ENCODE data around the gene AGBL1.

AGBL1 gene

GRCh38 chr15:86591994-86592735 lies 512.5 kb downstream of the AGBL1 start:
- no peak for TF ChIP-seq CTCF (conservative IDR thresholded peaks at IDR 0.05; ENCODE audit: control insufficient read depth, insufficient read depth, low read depth, low read length)
- no peak overlapping the region for H3K4me3 ChIP-seq (ENCODE audit: control insufficient read depth, low read depth, low read length)
- DNase-seq (ENCODE audit: low read depth), result no peak

- TF ChIP-seq CTCF (conservative IDR thresholded peaks at IDR 0.05; ENCODE audit: control insufficient read depth, insufficient read depth, low read depth, low read length), result no peak
- no peak overlapping the region for H3K4me3 ChIP-seq (ENCODE audit: control insufficient read depth, low read depth, low read length)
- peak; percentile 5 for DNase-seq (ENCODE audit: low read depth)
Observed at GRCh38 chr15:86595741-86596140, 516.1 kb downstream of the AGBL1 start.

GRCh38 chr15:86603466-86603865 lies 523.8 kb downstream of the AGBL1 start:
- no peak for DNase-seq (ENCODE audit: low read depth)
- no peak overlapping the region for H3K4me3 ChIP-seq (ENCODE audit: control insufficient read depth, low read depth, low read length)
- no peak for TF ChIP-seq CTCF (conservative IDR thresholded peaks at IDR 0.05; ENCODE audit: control insufficient read depth, insufficient read depth, low read depth, low read length)

GRCh38 chr15:86608461-86609205 lies 529.0 kb downstream of the AGBL1 start:
- no peak for DNase-seq (ENCODE audit: low read depth)
- TF ChIP-seq CTCF (conservative IDR thresholded peaks at IDR 0.05; ENCODE audit: control insufficient read depth, insufficient read depth, low read depth, low read length), result no peak
- no peak overlapping the region for H3K4me3 ChIP-seq (ENCODE audit: control insufficient read depth, low read depth, low read length)

GRCh38 chr15:86609275-86609674 lies 529.6 kb downstream of the AGBL1 start:
- no peak for TF ChIP-seq CTCF (conservative IDR thresholded peaks at IDR 0.05; ENCODE audit: control insufficient read depth, insufficient read depth, low read depth, low read length)
- H3K4me3 ChIP-seq (ENCODE audit: control insufficient read depth, low read depth, low read length), result no peak overlapping the region
- no peak for DNase-seq (ENCODE audit: low read depth)

GRCh38 chr15:86610038-86610437 lies 530.4 kb downstream of the AGBL1 start:
- no peak for DNase-seq (ENCODE audit: low read depth)
- H3K4me3 ChIP-seq (ENCODE audit: control insufficient read depth, low read depth, low read length), result no peak overlapping the region
- TF ChIP-seq CTCF (conservative IDR thresholded peaks at IDR 0.05; ENCODE audit: control insufficient read depth, insufficient read depth, low read depth, low read length), result no peak

All from fibroblast of mammary gland (primary cell).